Subcutaneous adipose tissue (tissue), 4 donors: ENCODE data around the gene KRTAP5-5. TPM values are rescaled to one million over a fixed set of nuclear protein-coding genes. Genes with fewer than 3 reads are reported as not detected.

Source experiments
- total RNA-seq, 4 donors: library from RNA; depleted of rRNA; stranded (reverse); fragments of >200 nt; gene quantifications; one replicate each; pipeline ENCODE4 v1.1.0, GENCODE V29; 2016
- TF ChIP-seq, protein P1 (sequence below): fragments of 450-650 bp; IDR thresholded peaks from one replicate; pipeline ENCODE4 v1.5.1; 2016; ENCODE audit warnings: low read depth, mild to moderate bottlenecking, control low read depth, antibody characterized with exemption, moderate library complexity

KRTAP5-5 gene
- total RNA-seq, 4 donors from 2014 or later = not detected

GRCh38 chr11:1643146-1643690 lies 13.6 kb downstream of the KRTAP5-5 start:
- TF ChIP-seq, protein P1, sequence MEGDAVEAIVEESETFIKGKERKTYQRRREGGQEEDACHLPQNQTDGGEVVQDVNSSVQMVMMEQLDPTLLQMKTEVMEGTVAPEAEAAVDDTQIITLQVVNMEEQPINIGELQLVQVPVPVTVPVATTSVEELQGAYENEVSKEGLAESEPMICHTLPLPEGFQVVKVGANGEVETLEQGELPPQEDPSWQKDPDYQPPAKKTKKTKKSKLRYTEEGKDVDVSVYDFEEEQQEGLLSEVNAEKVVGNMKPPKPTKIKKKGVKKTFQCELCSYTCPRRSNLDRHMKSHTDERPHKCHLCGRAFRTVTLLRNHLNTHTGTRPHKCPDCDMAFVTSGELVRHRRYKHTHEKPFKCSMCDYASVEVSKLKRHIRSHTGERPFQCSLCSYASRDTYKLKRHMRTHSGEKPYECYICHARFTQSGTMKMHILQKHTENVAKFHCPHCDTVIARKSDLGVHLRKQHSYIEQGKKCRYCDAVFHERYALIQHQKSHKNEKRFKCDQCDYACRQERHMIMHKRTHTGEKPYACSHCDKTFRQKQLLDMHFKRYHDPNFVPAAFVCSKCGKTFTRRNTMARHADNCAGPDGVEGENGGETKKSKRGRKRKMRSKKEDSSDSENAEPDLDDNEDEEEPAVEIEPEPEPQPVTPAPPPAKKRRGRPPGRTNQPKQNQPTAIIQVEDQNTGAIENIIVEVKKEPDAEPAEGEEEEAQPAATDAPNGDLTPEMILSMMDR = no peak

DNA sequence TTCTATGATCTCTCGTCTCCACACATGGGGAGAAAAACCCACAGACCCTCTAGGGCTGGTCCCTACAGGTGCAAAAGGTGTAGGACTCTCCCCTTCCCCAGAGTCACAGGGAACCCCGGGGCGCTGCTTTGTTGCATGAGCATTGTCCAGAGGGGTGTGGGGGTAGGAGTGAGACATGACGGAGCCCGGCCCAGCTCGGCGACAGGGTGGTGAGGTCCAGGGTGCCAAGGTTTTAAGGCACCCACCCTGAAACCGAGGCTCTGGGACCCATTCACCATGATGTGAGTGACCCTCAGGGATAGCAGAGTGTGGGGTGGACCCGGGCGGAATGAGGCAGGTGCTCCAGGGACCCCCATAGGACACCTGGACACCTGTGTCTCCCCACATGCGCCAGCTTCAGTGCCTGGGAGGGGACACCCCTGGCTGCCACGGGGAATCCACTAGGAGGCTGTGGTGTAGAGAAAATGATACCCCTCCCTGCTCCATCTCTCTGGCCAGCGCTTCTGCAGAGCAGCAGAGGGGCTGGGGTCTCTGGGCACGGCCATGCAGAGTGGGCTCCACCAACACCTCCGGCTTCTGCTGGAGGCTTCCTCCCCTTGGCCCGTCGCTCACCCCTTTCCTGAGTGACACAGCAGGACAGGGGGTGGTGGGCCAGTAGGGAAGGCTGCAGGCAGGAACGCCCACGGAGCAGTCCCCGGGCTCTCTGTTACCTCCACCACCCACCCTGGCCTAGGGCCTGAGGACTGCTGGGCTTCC lies 15.2 kb downstream of the KRTAP5-5 start:
- TF ChIP-seq, protein P1 = no peak

GRCh38 chr11:1645357-1645821 lies 15.8 kb downstream of the KRTAP5-5 start:
- TF ChIP-seq, protein P1 = no peak

DNA sequence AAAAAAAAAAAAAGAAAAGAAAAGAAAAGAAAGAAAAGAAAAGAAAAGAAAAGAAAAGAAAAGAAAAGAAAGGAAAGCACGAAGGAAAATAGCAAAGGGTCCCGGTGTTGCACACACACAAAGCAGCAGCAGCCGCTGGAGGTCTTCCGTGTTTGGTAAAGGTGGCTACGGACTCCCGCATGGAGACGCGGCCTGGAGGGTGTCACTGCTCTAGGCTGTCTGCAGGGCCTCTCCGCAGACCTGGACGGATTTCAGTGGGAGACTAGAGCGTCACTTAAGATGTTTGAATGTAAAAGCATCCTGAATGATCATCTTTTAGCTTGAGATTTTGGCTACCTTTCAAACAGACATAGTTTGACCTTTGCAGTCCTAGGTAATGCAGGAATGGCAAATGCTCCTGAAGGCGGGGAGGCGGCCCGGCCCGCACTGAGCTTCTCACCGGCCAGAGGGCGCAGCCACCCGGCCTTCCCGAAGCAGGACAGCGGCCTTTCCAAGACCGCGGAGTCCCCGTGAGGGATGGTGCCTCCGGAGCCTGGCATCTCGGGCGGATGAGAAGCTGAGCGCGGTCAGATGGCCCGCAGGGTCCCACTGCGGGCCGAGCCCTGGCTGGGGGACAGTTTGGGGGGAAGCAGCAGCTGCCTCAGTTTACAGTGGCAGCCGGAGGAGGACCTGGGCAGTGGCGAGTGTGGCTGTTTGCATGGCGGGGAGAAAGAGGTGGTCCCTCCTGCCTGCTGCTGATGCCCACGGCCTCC lies 18.5 kb downstream of the KRTAP5-5 start:
- TF ChIP-seq, protein P1 = no peak

DNA sequence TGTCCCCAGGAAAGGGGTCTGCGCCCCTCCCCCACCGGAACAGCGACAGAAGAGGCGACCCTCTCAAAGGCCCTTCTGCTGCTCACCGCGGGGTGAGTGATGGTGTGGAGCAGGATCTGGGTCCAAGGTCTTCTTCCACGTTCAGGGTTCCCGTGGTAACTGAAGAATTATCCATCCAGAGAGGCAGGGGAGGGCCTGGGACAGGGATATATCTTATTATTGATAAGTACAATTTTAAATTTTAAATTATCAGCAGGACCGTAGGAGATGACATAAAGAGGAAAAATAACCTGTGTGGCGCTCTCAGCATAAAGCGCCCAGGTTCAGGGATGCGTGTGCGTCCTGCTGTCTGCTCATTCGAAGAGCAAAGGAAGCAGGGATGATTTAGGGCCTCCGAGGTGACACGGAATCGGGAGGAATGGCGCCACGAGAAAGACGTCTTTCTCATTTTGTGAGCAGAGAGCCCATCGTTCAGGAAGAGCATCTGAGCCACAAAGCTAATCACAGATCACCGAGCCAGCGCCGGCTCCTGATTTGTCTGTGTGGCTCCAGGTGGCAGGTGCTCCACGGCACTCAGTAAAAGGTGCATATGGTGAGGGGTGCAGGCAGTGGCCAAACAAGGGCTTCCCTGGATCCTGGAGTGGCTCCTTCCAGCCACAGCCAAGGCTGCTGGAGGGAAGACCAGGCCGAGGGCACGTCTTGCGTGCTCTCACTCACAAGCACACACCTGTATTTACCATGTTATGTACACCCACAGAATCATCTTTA lies 19.3 kb downstream of the KRTAP5-5 start:
- TF ChIP-seq, protein P1 = no peak

DNA sequence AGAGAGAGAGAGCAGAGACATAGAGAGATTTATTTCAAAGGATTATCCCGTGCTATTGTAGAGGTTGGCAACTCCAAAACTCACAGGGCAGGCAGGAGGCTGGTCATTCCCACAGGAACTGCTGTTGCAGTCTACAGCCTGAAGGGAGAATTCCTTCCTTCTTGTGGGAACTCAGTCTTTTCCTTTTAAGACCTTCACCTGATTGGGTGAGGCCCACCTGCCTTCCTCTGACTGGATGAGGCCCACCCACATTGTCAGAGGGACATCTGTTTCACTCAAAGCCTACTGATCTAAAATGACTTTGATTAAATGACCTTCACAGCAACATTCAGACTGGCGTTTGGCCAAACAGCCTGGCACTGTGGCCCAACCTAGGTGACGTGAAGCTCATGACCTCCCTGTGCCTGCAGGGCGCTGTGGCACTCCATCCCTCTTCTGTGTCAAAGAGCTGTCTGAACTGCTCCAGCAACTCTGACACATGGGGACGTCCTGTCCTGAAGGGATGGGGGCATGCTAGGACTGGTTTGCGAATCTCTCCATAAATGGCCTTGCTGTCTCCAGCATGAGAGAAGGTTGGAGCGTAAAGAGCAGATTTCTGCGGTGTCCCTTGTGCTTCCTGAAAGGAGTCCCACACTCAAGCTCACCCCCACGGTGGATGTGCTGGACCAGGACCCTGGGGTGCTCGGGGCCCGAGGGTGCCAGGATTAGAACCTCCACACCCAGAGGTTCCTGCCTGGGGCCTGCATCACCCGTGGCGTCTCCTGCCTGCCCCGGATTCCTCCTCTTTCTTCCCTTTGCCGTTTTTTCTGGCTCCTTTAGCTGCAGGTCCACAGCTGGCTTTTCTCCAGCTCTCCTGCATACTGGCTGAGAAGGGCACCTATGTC lies 20.7 kb downstream of the KRTAP5-5 start:
- TF ChIP-seq, protein P1 = no peak
